ENCODE data around the gene CASKIN2. TPM values are rescaled to one million over a fixed set of nuclear protein-coding genes. Genes with fewer than 3 reads are reported as not detected.

The CASKIN2 gene
- total RNA-seq, 1 experiment from 2014 or later = 37.0 TPM

- no peaks in the 10 kb centered on the region for H3K27me3 ChIP-seq (ENCODE audit: insufficient read depth, low read length)
- no peak overlapping the region for H2AFZ ChIP-seq (ENCODE audit: low read length)
- no peak overlapping the region for H3K4ac ChIP-seq (ENCODE audit: low read depth, low read length)
- no peak overlapping the region for H3T11ph ChIP-seq (ENCODE audit: low read length)
- no peak overlapping the region for H3K23ac ChIP-seq (ENCODE audit: insufficient read length, low read depth, low read length)
- no peak overlapping the region for H3K4me3 Mint-ChIP-seq
- no peaks in the 10 kb centered on the region for H3K79me2 ChIP-seq (ENCODE audit: insufficient read depth, low read length)
- H3K14ac ChIP-seq (ENCODE audit: insufficient read depth, low read length) = no peak overlapping the region
- WGBS (ENCODE audit: extremely low coverage, insufficient read length, low lambda C conversion rate) = no CpG with 5 or more reads among the region's 13 CpGs
- H2BK15ac ChIP-seq (ENCODE audit: low read depth, low read length) = no peak overlapping the region
- no peaks in the 10 kb centered on the region for H3K9me3 Mint-ChIP-seq
- no peaks in the 10 kb centered on the region for H4K20me1 ChIP-seq (ENCODE audit: control insufficient read depth, insufficient read depth, insufficient read length)
- 0 out of 7 replicates have a peak overlapping the region, but pooled peaks of 2 of the 3 experiments have one; percentile 34 to 85 for H3K27ac Mint-ChIP-seq
- H3K9ac ChIP-seq (ENCODE audit: extremely low read depth, insufficient read length, low read length) = no peak overlapping the region
- H3K79me1 ChIP-seq (ENCODE audit: insufficient read depth, low read depth, low read length, poor library complexity, severe bottlenecking) = no peaks in the 10 kb centered on the region
- TF ChIP-seq CTCF (conservative IDR thresholded peaks at IDR 0.05) = no peak
- H4K8ac ChIP-seq (replicated peaks; ENCODE audit: insufficient read length, low read depth, low read length) = no peak overlapping the region
- H3K36me3 Mint-ChIP-seq (ENCODE audit: insufficient read depth in 1 of 3, low read depth in 3 of 3) = peaks cover 4 to 17% (median 10%) of the 10 kb centered on the region in 3 experiments; a peak in 5 of 7 replicates
- H2AK5ac ChIP-seq (ENCODE audit: insufficient read length, low read length) = no peak overlapping the region
- no peak overlapping the region for H3K18ac ChIP-seq (ENCODE audit: insufficient read length, low read depth, low read length)
- H2BK12ac ChIP-seq (ENCODE audit: insufficient read length, low read depth, low read length) = no peak overlapping the region
- H2BK120ac ChIP-seq (ENCODE audit: low read depth, low read length, poor library complexity, severe bottlenecking) = no peak overlapping the region
- H3K4me1 Mint-ChIP-seq = peaks cover 0 to 2% of the 10 kb centered on the region in 2 experiments; a peak in 1 of 4 replicates
- no peak for DNase-seq
- H3K23me2 ChIP-seq (ENCODE audit: insufficient read length, low read depth, low read length, poor library complexity, severe bottlenecking) = no peaks in the 10 kb centered on the region
- no peak overlapping the region for H4K91ac ChIP-seq (ENCODE audit: insufficient read length, low read depth, low read length)
- H2BK20ac ChIP-seq (ENCODE audit: low read depth, low read length, poor library complexity, severe bottlenecking) = no peak overlapping the region
- no peaks in the 10 kb centered on the region for H3K27me3 Mint-ChIP-seq (ENCODE audit: low read depth)
- no peaks in the 10 kb centered on the region for H3K9me3 ChIP-seq (ENCODE audit: control insufficient read depth, low read depth, low read length)
- no peak overlapping the region for H3K4me2 ChIP-seq (ENCODE audit: insufficient read depth, insufficient read length, low read length)
- no peak overlapping the region for H3K27ac ChIP-seq (ENCODE audit: insufficient read length, low read depth, low read length)
- H2BK5ac ChIP-seq (ENCODE audit: insufficient read length, low read length) = no peak overlapping the region
- no peak overlapping the region for H4K5ac ChIP-seq (ENCODE audit: insufficient read length, low read depth, low read length)
- no peaks in the 10 kb centered on the region for H3K4me1 ChIP-seq (ENCODE audit: insufficient read depth, low read length)
- no peak overlapping the region for H3K56ac ChIP-seq (ENCODE audit: insufficient read length, low read depth, low read length)
These were observed 46.5 kb downstream of the CASKIN2 start for GRCh38 chr17:75468779-75469373.
